Measurements from ENCODE around the gene RPS6KA4. TPM values are rescaled to one million over a fixed set of nuclear protein-coding genes. Genes with fewer than 3 reads are reported as not detected.

The RPS6KA4 gene
- total RNA-seq, 1 experiment from 2014 or later = 148 TPM

DNA sequence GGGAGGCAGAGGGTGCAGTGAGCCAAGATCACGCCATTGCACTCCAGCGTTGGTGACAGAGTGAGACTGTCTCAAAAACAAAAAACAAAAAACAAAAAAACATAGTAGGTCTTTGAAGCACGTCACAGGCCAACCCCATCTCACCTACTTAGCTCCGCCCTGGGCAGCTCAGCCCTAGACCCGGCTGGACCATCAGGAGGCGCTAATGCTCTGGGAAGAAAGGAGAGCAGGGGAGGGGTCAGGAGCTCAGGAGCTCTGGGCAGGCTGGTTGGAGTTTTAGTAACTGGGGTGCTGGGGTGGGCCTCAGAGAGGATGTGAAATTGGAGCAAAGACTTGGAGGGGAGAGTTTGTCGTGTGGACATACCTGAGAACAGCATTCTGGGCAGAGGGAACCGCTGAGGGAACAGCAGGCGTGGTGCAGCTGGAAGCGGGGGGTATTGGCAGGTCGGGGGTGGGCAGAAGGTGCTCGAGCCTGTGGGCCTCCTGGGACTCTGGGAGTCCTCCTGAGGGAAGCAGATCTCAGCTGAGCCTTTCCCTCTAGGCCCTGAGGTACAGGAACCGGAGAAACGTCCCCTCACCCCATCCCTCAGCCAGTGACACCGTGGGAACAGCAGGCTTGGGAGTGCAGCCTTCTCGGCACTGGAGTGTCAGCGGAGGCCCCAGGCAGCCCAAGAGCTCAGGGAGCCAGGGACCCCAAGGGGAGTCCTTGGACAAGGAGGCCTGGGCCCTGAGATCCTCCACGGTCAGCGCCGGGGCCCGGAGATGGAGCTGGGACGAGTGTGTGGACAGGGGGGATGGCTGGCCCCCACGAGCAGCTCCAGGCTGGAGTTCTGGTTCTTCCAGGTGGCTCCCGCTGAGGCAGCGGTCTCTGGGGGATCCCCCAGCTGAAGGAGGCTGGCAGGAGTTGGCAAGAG, 2.2 kb upstream of the RPS6KA4 start:
- Histone ChIP-seq H3K4me2 (ENCODE audit: low read length) (no peak overlapping the region), H3K4me1 (ENCODE audit: insufficient read depth, low read length) (peaks cover 36% of the 10 kb centered on the region), H3K4me3 (ENCODE audit: low read length) (no peak overlapping the region), H2AFZ (ENCODE audit: low read length) (no peak overlapping the region), H3K9ac (ENCODE audit: low read length) (no peak overlapping the region), H3K9me3 (ENCODE audit: low read length) (no peaks in the 10 kb centered on the region), H3K9me2 (replicated peaks; ENCODE audit: low read length) (no peaks in the 10 kb centered on the region), H3K27me3 (ENCODE audit: low read length) (no peaks in the 10 kb centered on the region), H4K20me1 (ENCODE audit: low read length) (peaks cover 11% of the 10 kb centered on the region; the same call in 1 of the 2 replicates), H3K27ac (ENCODE audit: low read length) (no peak overlapping the region), H3K36me3 (ENCODE audit: low read depth, low read length) (peaks cover 7% of the 10 kb centered on the region; the same call in 1 of the 2 replicates), H3F3A (ENCODE audit: low read length, unreplicated experiment) (no peaks in the 10 kb centered on the region), H3K79me2 (ENCODE audit: low read length) (peaks cover 28% of the 10 kb centered on the region)
- CTCF ChIA-PET = interaction anchor here (0.5 to 4.5 kb wide), 11 partner anchors 14 to 294 kb away, joined by 3 to 106 read pairs (median 4); partner anchors contain the start of genes DNAJC4, PRDX5 and TRMT112
- peak; percentile 79 for DNase-seq
- POLR2A ChIA-PET (ENCODE audit: unreplicated experiment) = interaction anchor here (0.5 to 1.1 kb wide), 3 partner anchors 39 to 93 kb away, joined by 3 to 5 read pairs (median 4); partner anchors contain the start of genes PRDX5 and TRMT112
- no peak for ATAC-seq
- no TSS peak for BruUV-seq (replicated peaks)
- intact Hi-C loops (cut with micrococcal nuclease) = loop anchor here (5.0 kb wide), 2 partner anchors 91 to 296 kb away; no protein-coding TSS in a partner anchor
- TF ChIP-seq EZH2phosphoT487 (IDR thresholded peaks at IDR 0.05; ENCODE audit: borderline replicate concordance, low read length) (no peak), EZH2 (IDR thresholded peaks at IDR 0.05; ENCODE audit: low read length, unreplicated experiment) (no peak)
- TF ChIP-seq, protein P1, sequence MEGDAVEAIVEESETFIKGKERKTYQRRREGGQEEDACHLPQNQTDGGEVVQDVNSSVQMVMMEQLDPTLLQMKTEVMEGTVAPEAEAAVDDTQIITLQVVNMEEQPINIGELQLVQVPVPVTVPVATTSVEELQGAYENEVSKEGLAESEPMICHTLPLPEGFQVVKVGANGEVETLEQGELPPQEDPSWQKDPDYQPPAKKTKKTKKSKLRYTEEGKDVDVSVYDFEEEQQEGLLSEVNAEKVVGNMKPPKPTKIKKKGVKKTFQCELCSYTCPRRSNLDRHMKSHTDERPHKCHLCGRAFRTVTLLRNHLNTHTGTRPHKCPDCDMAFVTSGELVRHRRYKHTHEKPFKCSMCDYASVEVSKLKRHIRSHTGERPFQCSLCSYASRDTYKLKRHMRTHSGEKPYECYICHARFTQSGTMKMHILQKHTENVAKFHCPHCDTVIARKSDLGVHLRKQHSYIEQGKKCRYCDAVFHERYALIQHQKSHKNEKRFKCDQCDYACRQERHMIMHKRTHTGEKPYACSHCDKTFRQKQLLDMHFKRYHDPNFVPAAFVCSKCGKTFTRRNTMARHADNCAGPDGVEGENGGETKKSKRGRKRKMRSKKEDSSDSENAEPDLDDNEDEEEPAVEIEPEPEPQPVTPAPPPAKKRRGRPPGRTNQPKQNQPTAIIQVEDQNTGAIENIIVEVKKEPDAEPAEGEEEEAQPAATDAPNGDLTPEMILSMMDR (conservative IDR thresholded peaks at IDR 0.05; ENCODE audit: low read depth, low read length) = peak; percentile 80

DNA sequence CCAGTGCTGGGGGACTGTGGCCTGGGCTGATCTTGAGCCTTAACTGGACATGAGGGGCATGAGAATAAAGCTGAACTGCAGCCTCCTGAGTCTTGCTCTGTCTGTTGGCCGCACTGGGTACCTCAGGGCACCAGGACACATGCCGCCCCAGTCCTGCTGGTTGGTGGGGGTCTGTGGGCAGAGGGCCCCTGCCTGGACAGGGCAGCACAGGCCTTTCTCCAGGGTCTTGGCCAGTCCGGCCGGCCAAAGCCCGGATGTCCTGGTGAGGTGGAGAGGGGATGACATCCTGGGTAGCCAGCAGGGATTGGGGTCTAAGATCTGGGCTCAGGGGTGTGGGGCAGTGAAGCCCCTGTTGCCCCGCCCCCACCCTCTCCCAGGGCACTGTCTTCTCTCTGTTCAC, 1.5 kb upstream of the RPS6KA4 start:
- intact Hi-C loops (cut with micrococcal nuclease) = loop anchor here (5.0 kb wide), 2 partner anchors 90 to 295 kb away; no protein-coding TSS in a partner anchor
- Histone ChIP-seq H3K9ac (ENCODE audit: low read length) (no peak overlapping the region), H3F3A (ENCODE audit: low read length, unreplicated experiment) (no peaks in the 10 kb centered on the region), H3K36me3 (ENCODE audit: low read depth, low read length) (peaks cover 12% of the 10 kb centered on the region), H3K9me3 (ENCODE audit: low read length) (no peaks in the 10 kb centered on the region), H3K4me2 (ENCODE audit: low read length) (peak overlapping the region; percentile 96), H3K27me3 (ENCODE audit: low read length) (no peaks in the 10 kb centered on the region), H4K20me1 (ENCODE audit: low read length) (peaks cover 11% of the 10 kb centered on the region; the same call in 1 of the 2 replicates), H3K9me2 (replicated peaks; ENCODE audit: low read length) (no peaks in the 10 kb centered on the region), H3K27ac (ENCODE audit: low read length) (no peak overlapping the region), H3K4me3 (ENCODE audit: low read length) (no peak overlapping the region), H2AFZ (ENCODE audit: low read length) (0 out of 2 replicates have a peak overlapping the region, but pooled peaks have one; percentile 1), H3K4me1 (ENCODE audit: insufficient read depth, low read length) (peaks cover 36% of the 10 kb centered on the region), H3K79me2 (ENCODE audit: low read length) (peaks cover 28% of the 10 kb centered on the region)
- ATAC-seq = no peak
- POLR2A ChIA-PET (ENCODE audit: unreplicated experiment) = no interaction called here
- no TSS peak for BruUV-seq (replicated peaks)
- no peak for TF ChIP-seq EZH2phosphoT487 (IDR thresholded peaks at IDR 0.05; ENCODE audit: borderline replicate concordance, low read length)
- no peak for TF ChIP-seq EZH2 (IDR thresholded peaks at IDR 0.05; ENCODE audit: low read length, unreplicated experiment)
- TF ChIP-seq, protein P1 (conservative IDR thresholded peaks at IDR 0.05; ENCODE audit: low read depth, low read length) = no peak
- no peak for DNase-seq
- CTCF ChIA-PET = interaction anchor here (1.6 to 4.5 kb wide), 4 partner anchors 15 to 294 kb away, joined by 3 to 106 read pairs (median 6); partner anchors contain the start of genes PRDX5 and TRMT112

Data from PC-3 (cell line).